HFFc6 (cell line): ENCODE measurements around the gene CMKLR1. TPM values are rescaled to one million over a fixed set of nuclear protein-coding genes. Genes with fewer than 3 reads are reported as not detected.

Source experiments
- DNase-seq: peaks from one replicate; pipeline ENCODE4 v3.0.0-alpha.2; 2018
- H3K27ac Mint-ChIP-seq: 2 replicates; pipeline ENCODE4 v1.8.0; 2020; ENCODE audit warnings: mild to moderate bottlenecking, mixed read lengths
- H3K27me3 Mint-ChIP-seq: 2 replicates; pipeline ENCODE4 v1.8.0; 2021; ENCODE audit warnings: mild to moderate bottlenecking, moderate library complexity, mixed read lengths; ENCODE audit not compliant: insufficient read depth
- H3K36me3 Mint-ChIP-seq: 2 replicates; pipeline ENCODE4 v1.8.0; 2021; ENCODE audit warnings: low read depth, mixed read lengths
- H3K4me1 Mint-ChIP-seq: 2 replicates; pipeline ENCODE4 v1.8.0; 2020; ENCODE audit warnings: low read depth, mixed read lengths
- H3K4me3 Mint-ChIP-seq: 2 replicates; pipeline ENCODE4 v1.8.0; 2020; ENCODE audit warnings: mild to moderate bottlenecking, moderate library complexity, mixed read lengths
- H3K9me3 Mint-ChIP-seq: 2 replicates; pipeline ENCODE4 v1.8.0; 2020; ENCODE audit warnings: mild to moderate bottlenecking, mixed read lengths
- CTCF ChIP-seq: fragments of 200-600 bp; sonication (generic); IDR thresholded peaks from 2 replicates; pipeline ENCODE4 v1.5.0; 2021; ENCODE audit warnings: antibody characterized with exemption, mild to moderate bottlenecking
- total RNA-seq, 6 experiments: library from RNA; stranded (reverse); fragmentation: NEBNext Ultra II Directional; extraction: Animal tissue kit (Norgen Biotek cat#: 25700); gene quantifications; 2 replicates in 1 of 6; 3 replicates in 5 of 6; pipeline ENCODE4 v1.2.3, GENCODE V29; 2021

Gene CMKLR1
- total RNA-seq, 6 experiments from 2014 or later, result not detected

GRCh38 chr12:108356835-108357806, 18.0 kb upstream of the CMKLR1 start:
- Mint-ChIP-seq H3K27ac (no peak overlapping the region), H3K9me3 (peaks cover 78% of the 10 kb centered on the region)
- DNase-seq, result no peak

GRCh38 chr12:108355069-108355468, 16.0 kb upstream of the CMKLR1 start:
- Mint-ChIP-seq H3K4me3 (no peak overlapping the region), H3K4me1 (no peaks in the 10 kb centered on the region), H3K27me3 (no peaks in the 10 kb centered on the region; the same call in 1 of the 2 replicates), H3K9me3 (peaks cover 68% of the 10 kb centered on the region), H3K27ac (no peak overlapping the region), H3K36me3 (no peaks in the 10 kb centered on the region)
- TF ChIP-seq CTCF, result no peak
- DNase-seq, result no peak

More at GRCh38 chr12:108356835-108357806, 18.0 kb upstream of the CMKLR1 start:
- Mint-ChIP-seq H3K4me3 (no peak overlapping the region), H3K4me1 (no peaks in the 10 kb centered on the region), H3K36me3 (no peaks in the 10 kb centered on the region), H3K27me3 (no peaks in the 10 kb centered on the region; the same call in 1 of the 2 replicates)
- no peak for TF ChIP-seq CTCF

- no peaks in the 10 kb centered on the region for H3K4me1 Mint-ChIP-seq
- no peaks in the 10 kb centered on the region for H3K36me3 Mint-ChIP-seq
- H3K4me3 Mint-ChIP-seq, result no peak overlapping the region
- peaks cover 56% of the 10 kb centered on the region for H3K9me3 Mint-ChIP-seq
- no peak for DNase-seq
- H3K27me3 Mint-ChIP-seq, result no peaks in the 10 kb centered on the region
- H3K27ac Mint-ChIP-seq, result no peak overlapping the region
- TF ChIP-seq CTCF, result no peak
These were observed 13.5 kb upstream of the CMKLR1 start for GRCh38 chr12:108352591-108352990.

GRCh38 chr12:108350511-108350910, 11.4 kb upstream of the CMKLR1 start:
- no peak for DNase-seq
- Mint-ChIP-seq H3K36me3 (0 out of 2 replicates have a peak, but pooled peaks cover 5% of the 10 kb centered on the region), H3K4me1 (no peaks in the 10 kb centered on the region), H3K27me3 (no peaks in the 10 kb centered on the region), H3K4me3 (no peak overlapping the region), H3K9me3 (peaks cover 46% of the 10 kb centered on the region), H3K27ac (no peak overlapping the region)
- no peak for TF ChIP-seq CTCF

GRCh38 chr12:108349278-108349688, 10.2 kb upstream of the CMKLR1 start:
- no peak for DNase-seq
- no peak overlapping the region for H3K4me3 Mint-ChIP-seq
- no peaks in the 10 kb centered on the region for H3K27me3 Mint-ChIP-seq
- no peak for TF ChIP-seq CTCF
- H3K36me3 Mint-ChIP-seq, result 0 out of 2 replicates have a peak, but pooled peaks cover 5% of the 10 kb centered on the region
- no peak overlapping the region for H3K27ac Mint-ChIP-seq
- H3K4me1 Mint-ChIP-seq, result no peaks in the 10 kb centered on the region
- peaks cover 41% of the 10 kb centered on the region for H3K9me3 Mint-ChIP-seq
